MM.1S (cell line): Measurements from ENCODE around the gene EPPIN.

Experiments used
- DNase-seq: peaks from one replicate; pipeline ENCODE4 v3.0.0-alpha.2; 2015
- H2AFZ ChIP-seq: fragments of 300-600 bp; sonication (generic); 2 replicates; pipeline ENCODE4 v1.6.0; 2016; ENCODE audit warnings: antibody characterized with exemption, low read length
- H3F3A ChIP-seq: fragments of 300-600 bp; sonication (generic); 2 replicates; pipeline ENCODE4 v1.6.1; 2016; ENCODE audit warnings: mild to moderate bottlenecking, antibody characterized with exemption, low read length, moderate library complexity, mixed read lengths; ENCODE audit not compliant: insufficient read depth
- H3K27ac ChIP-seq: fragments of 300-600 bp; sonication (generic); 2 replicates; pipeline ENCODE4 v1.5.1; 2016; ENCODE audit warnings: mild to moderate bottlenecking, low read length
- H3K27me3 ChIP-seq: fragments of 300-600 bp; sonication (generic); replicated peaks from 2 replicates; pipeline ENCODE4 v1.6.0; 2016; ENCODE audit warnings: low read length; ENCODE audit not compliant: insufficient read depth
- H3K36me3 ChIP-seq: fragments of 300-600 bp; sonication (generic); replicated peaks from 2 replicates; pipeline ENCODE4 v1.6.1; 2016; ENCODE audit warnings: mild to moderate bottlenecking, low read length, mixed read lengths; ENCODE audit not compliant: insufficient read depth
- H3K4me1 ChIP-seq: fragments of 300-600 bp; sonication (generic); 2 replicates; pipeline ENCODE4 v1.6.1; 2016; ENCODE audit warnings: low read length, mixed read lengths
- H3K4me2 ChIP-seq: fragments of 300-600 bp; sonication (generic); 2 replicates; pipeline ENCODE4 v1.6.0; 2016; ENCODE audit warnings: low read depth, low read length
- H3K4me3 ChIP-seq: fragments of 300-600 bp; sonication (generic); 2 replicates; pipeline ENCODE4 v1.5.1; 2016; ENCODE audit warnings: low read length, mixed read lengths
- H3K79me2 ChIP-seq: fragments of 300-600 bp; sonication (generic); 2 replicates; pipeline ENCODE4 v1.6.1; 2016; ENCODE audit warnings: mixed run types, low read length, mixed read lengths
- H3K9ac ChIP-seq: fragments of 300-600 bp; sonication (generic); 2 replicates; pipeline ENCODE4 v1.6.1; 2016; ENCODE audit warnings: low read length, mixed read lengths
- H3K9me2 ChIP-seq: fragments of 300-600 bp; sonication (generic); replicated peaks from 2 replicates; pipeline ENCODE4 v1.6.1; 2016; ENCODE audit warnings: mild to moderate bottlenecking, low read length, mixed read lengths; ENCODE audit not compliant: insufficient read depth
- H3K9me3 ChIP-seq: fragments of 300-600 bp; sonication (generic); replicated peaks from 2 replicates; pipeline ENCODE4 v1.6.1; 2016; ENCODE audit warnings: mild to moderate bottlenecking, low read length, mixed read lengths; ENCODE audit not compliant: insufficient read depth
- H4K20me1 ChIP-seq: fragments of 300-600 bp; sonication (generic); 2 replicates; pipeline ENCODE4 v1.6.1; 2016; ENCODE audit warnings: mild to moderate bottlenecking, low read length, moderate library complexity, mixed read lengths; ENCODE audit not compliant: insufficient read depth
- EZH2 ChIP-seq: fragments of 300-600 bp; sonication (generic); optimal IDR thresholded peaks from 2 replicates; pipeline ENCODE3; 2017; ENCODE audit warnings: low read depth, mild to moderate bottlenecking, antibody characterized with exemption, low read length, mixed read lengths
- EZH2phosphoT487 ChIP-seq: fragments of 300-600 bp; sonication (generic); IDR thresholded peaks from 2 replicates; pipeline ENCODE4 v1.6.1; 2018; ENCODE audit warnings: antibody characterized with exemption, low read length
- TF ChIP-seq, protein P1 (sequence below): fragments of 300-600 bp; sonication (generic); IDR thresholded peaks from 2 replicates; pipeline ENCODE4 v1.5.1; 2016; ENCODE audit warnings: antibody characterized with exemption, low read length, mixed read lengths

Gene EPPIN

DNA sequence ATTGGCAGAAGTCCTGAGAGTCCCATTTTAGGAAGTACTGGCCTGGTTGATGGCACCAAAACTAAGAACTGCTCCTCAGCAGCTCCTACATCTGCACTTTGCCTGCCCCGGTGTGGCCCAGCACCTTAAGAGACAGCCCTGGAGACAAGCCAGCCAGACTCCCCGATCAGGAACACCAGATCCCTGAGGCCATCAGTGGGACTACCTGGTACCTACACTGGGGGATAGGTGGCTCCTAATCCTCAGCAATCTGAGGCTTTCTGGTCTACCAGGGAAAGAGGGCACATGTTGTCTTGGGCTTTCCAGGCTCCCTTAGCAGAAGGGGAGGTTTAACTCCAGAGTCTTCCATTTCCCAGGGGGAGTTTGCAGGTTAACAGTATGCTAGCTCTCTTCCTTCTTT is 7.8 kb downstream of the EPPIN start, which contains the start of gene WFDC6:
Gene WFDC6, minus strand, starts transcription at position 101 of the 400 bp plus-strand sequence. Its CDS starts 75 bp downstream, at position 26.
- no peak within 1 kb of the TSS for H3K27ac ChIP-seq
- H3K9me2 ChIP-seq, result no peaks in the 10 kb centered on the region
- H3K27me3 ChIP-seq, result no peaks in the 10 kb centered on the region
- no peak within 1 kb of the TSS for H2AFZ ChIP-seq
- H3K9ac ChIP-seq, result no peak within 1 kb of the TSS
- no peaks in the 10 kb centered on the region for H3K79me2 ChIP-seq
- H3K9me3 ChIP-seq, result no peaks in the 10 kb centered on the region
- no peak within 1 kb of the TSS for H3K4me2 ChIP-seq
- H3K4me3 ChIP-seq, result no peak within 1 kb of the TSS
- no peaks in the 10 kb centered on the region for H3K4me1 ChIP-seq
- H4K20me1 ChIP-seq, result no peaks in the 10 kb centered on the region
- no peaks in the 10 kb centered on the region for H3F3A ChIP-seq
- no peak for DNase-seq
- H3K36me3 ChIP-seq, result no peaks in the 10 kb centered on the region
- TF ChIP-seq, protein P1, sequence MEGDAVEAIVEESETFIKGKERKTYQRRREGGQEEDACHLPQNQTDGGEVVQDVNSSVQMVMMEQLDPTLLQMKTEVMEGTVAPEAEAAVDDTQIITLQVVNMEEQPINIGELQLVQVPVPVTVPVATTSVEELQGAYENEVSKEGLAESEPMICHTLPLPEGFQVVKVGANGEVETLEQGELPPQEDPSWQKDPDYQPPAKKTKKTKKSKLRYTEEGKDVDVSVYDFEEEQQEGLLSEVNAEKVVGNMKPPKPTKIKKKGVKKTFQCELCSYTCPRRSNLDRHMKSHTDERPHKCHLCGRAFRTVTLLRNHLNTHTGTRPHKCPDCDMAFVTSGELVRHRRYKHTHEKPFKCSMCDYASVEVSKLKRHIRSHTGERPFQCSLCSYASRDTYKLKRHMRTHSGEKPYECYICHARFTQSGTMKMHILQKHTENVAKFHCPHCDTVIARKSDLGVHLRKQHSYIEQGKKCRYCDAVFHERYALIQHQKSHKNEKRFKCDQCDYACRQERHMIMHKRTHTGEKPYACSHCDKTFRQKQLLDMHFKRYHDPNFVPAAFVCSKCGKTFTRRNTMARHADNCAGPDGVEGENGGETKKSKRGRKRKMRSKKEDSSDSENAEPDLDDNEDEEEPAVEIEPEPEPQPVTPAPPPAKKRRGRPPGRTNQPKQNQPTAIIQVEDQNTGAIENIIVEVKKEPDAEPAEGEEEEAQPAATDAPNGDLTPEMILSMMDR, result no peak
- TF ChIP-seq EZH2phosphoT487 (no peak), EZH2 (no peak)

DNA sequence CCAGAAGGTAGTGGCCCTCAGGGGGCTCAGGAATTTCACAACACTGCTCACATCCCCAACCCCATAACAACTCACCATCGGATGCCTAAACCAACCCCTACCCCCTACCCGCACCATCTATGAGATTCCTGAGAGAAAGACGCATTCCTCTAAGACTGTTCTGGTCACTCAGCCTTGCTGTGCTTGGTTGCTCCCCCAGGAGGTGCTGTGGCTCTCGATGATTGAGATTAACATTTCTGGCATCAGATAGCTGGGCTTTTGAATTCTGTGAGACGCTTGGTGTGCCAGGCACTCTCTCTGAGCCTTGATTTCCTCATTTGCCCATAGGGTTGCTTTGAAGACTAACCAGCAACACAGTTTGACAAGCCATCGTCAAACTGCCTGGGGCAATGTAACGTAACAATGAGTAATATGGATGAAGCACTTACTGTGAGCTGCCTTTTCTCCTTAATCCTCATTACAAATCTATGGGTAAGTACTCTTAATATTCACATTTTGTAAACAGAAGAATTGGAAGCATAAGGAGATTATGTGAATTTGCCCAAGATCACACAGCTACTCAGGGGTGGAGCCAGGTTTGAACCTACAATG is 8.9 kb downstream of the EPPIN start:
- Histone ChIP-seq H3F3A (no peaks in the 10 kb centered on the region), H3K9me2 (no peaks in the 10 kb centered on the region), H3K4me1 (no peaks in the 10 kb centered on the region), H3K4me2 (no peak overlapping the region), H3K79me2 (no peaks in the 10 kb centered on the region), H3K4me3 (no peak overlapping the region), H3K27ac (no peak overlapping the region), H3K9ac (no peak overlapping the region), H4K20me1 (no peaks in the 10 kb centered on the region), H3K27me3 (no peaks in the 10 kb centered on the region), H3K9me3 (no peaks in the 10 kb centered on the region), H2AFZ (no peak overlapping the region), H3K36me3 (no peaks in the 10 kb centered on the region)
- DNase-seq, result no peak
- TF ChIP-seq EZH2phosphoT487 (no peak), EZH2 (no peak)
- TF ChIP-seq, protein P1, result no peak

DNA sequence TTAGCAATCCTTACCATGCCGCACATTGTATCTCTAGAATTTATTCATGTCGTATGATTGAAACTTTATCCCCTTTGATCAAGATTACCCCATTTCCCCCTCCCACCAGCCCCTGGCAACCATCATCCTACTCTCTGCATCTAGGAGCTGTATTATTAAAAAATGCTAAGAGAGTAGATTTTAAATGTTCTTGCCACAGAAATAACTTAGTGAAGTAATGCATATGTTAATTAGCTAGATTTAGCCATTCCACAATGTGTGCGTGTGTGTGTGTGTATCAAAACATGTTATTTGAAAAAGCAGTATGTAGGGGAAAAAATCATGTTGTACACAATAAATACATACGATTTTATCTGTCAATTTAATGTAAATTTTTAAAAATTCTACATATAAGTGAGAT is 19.9 kb downstream of the EPPIN start:
- H3K27ac ChIP-seq, result no peak overlapping the region
- no peaks in the 10 kb centered on the region for H3K9me2 ChIP-seq
- no peak overlapping the region for H3K4me3 ChIP-seq
- no peaks in the 10 kb centered on the region for H3K9me3 ChIP-seq
- no peak overlapping the region for H3K9ac ChIP-seq
- H3F3A ChIP-seq, result no peaks in the 10 kb centered on the region
- no peak overlapping the region for H3K4me2 ChIP-seq
- H2AFZ ChIP-seq, result no peak overlapping the region
- H3K36me3 ChIP-seq, result no peaks in the 10 kb centered on the region
- H3K27me3 ChIP-seq, result no peaks in the 10 kb centered on the region
- H4K20me1 ChIP-seq, result no peaks in the 10 kb centered on the region
- TF ChIP-seq EZH2 (no peak), EZH2phosphoT487 (no peak)
- H3K79me2 ChIP-seq, result no peaks in the 10 kb centered on the region
- no peaks in the 10 kb centered on the region for H3K4me1 ChIP-seq
- DNase-seq, result no peak

DNA sequence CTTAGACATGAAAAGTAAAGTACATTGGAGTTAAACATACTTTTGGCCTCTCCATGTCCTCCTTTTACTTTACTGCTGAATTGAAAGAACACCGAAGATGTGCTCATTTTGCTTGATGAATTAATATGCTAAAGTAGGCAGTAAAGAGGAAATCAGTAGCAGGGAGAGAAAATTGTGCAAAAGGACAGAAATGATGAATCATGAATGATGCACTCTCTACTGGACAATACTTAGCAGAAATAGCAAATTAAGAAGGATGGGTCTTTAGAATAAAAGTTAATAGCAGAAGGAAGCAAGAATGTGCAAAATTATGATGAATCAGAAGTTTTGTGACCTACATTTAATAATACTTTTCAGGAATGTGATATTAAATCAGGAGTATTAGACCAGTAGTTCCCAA is 23.4 kb downstream of the EPPIN start:
- no peak overlapping the region for H3K9ac ChIP-seq
- H4K20me1 ChIP-seq, result no peaks in the 10 kb centered on the region
- no peak overlapping the region for H3K27ac ChIP-seq
- no peak for DNase-seq
- no peaks in the 10 kb centered on the region for H3K9me2 ChIP-seq
- TF ChIP-seq, protein P1, result no peak
- TF ChIP-seq EZH2 (no peak), EZH2phosphoT487 (no peak)
- no peak overlapping the region for H2AFZ ChIP-seq
- H3K9me3 ChIP-seq, result no peaks in the 10 kb centered on the region
- no peaks in the 10 kb centered on the region for H3F3A ChIP-seq
- no peak overlapping the region for H3K4me3 ChIP-seq
- H3K27me3 ChIP-seq, result no peaks in the 10 kb centered on the region
- no peaks in the 10 kb centered on the region for H3K79me2 ChIP-seq
- H3K36me3 ChIP-seq, result no peaks in the 10 kb centered on the region
- no peak overlapping the region for H3K4me2 ChIP-seq
- H3K4me1 ChIP-seq, result no peaks in the 10 kb centered on the region
